Stomach (tissue), 4 donors: Measurements from ENCODE around the gene MYNN.

Experiments
- CTCF ChIP-seq, 7 experiments: fragments of 450-650 bp in 4 of 7; fragments of 200-600 bp in 3 of 7; sonication (generic) in 3 of 7; IDR thresholded peaks; one replicate each; pipeline ENCODE4 v1.5.1; 2016 to 2019; ENCODE audit warnings: antibody characterized with exemption in 7 of 7, control low read depth in 2 of 7, mild to moderate bottlenecking in 1 of 7
- EP300 ChIP-seq: sonication (generic); formaldehyde crosslinking; IDR thresholded peaks from one replicate; pipeline ENCODE4 v1.6.1; 2017; ENCODE audit warnings: antibody characterized with exemption
- POLR2A ChIP-seq, 4 donors: fragments of 450-650 bp; IDR thresholded peaks; one replicate each; pipeline ENCODE4 v1.6.1; 2016; ENCODE audit warnings: antibody characterized with exemption in 4 of 4, control low read depth in 2 of 4, mild to moderate bottlenecking in 1 of 4, moderate library complexity in 1 of 4
- POLR2AphosphoS5 ChIP-seq, 3 donors: sonication (generic); formaldehyde crosslinking; IDR thresholded peaks; one replicate each; pipeline ENCODE4 v1.6.1; 2016; ENCODE audit warnings: antibody characterized with exemption in 3 of 3

- TF ChIP-seq CTCF (IDR thresholded peaks at IDR 0.05) (no peak), POLR2AphosphoS5 (IDR thresholded peaks at IDR 0.05) (no peak), POLR2A (IDR thresholded peaks at IDR 0.05) (no peak), EP300 (no peak)
These were observed 62.3 kb downstream of the MYNN start for GRCh38 chr3:169835533-169835932.
